HuH-7 (cell line): ENCODE data around the gene CCDC74A.
"Not testable (repeated sequence)": the region's sequence is repeated elsewhere in the genome, so short reads cannot be mapped to it uniquely, and the experiment has no call there.

ENCODE experiments used
- DNase-seq: peaks from one replicate; pipeline ENCODE4 v3.0.0; 2011; ENCODE audit warnings: low spot score

The CCDC74A gene

GRCh38 chr2:131529864-131530445 lies 2.3 kb downstream of the CCDC74A start:
- DNase-seq = not testable (repeated sequence)

- not testable (repeated sequence) for DNase-seq
Observed at GRCh38 chr2:131530626-131531344, 3.1 kb downstream of the CCDC74A start.

GRCh38 chr2:131531547-131532185 lies 4.0 kb downstream of the CCDC74A start:
- DNase-seq = not testable (repeated sequence)

- not testable (repeated sequence) for DNase-seq
Observed at GRCh38 chr2:131532723-131533608, 5.3 kb downstream of the CCDC74A start.

- DNase-seq = not testable (repeated sequence)
Observed at GRCh38 chr2:131533609-131534316, 6.1 kb downstream of the CCDC74A start.

GRCh38 chr2:131534317-131534672 lies 6.6 kb downstream of the CCDC74A start:
- not testable (repeated sequence) for DNase-seq

GRCh38 chr2:131534965-131535364 lies 7.3 kb downstream of the CCDC74A start:
- not testable (repeated sequence) for DNase-seq

GRCh38 chr2:131535526-131535925 lies 7.8 kb downstream of the CCDC74A start:
- no peak for DNase-seq

- not testable (repeated sequence) for DNase-seq
Observed at GRCh38 chr2:131535951-131536826, 8.5 kb downstream of the CCDC74A start.

- not testable (repeated sequence) for DNase-seq
Observed at GRCh38 chr2:131536841-131537240, 9.2 kb downstream of the CCDC74A start.

- DNase-seq = not testable (repeated sequence)
Observed at GRCh38 chr2:131538856-131539255, 11.2 kb downstream of the CCDC74A start.

- DNase-seq = no peak
Observed at GRCh38 chr2:131542438-131543384, 15.0 kb downstream of the CCDC74A start.

- no peak for DNase-seq
Observed at GRCh38 chr2:131543385-131543891, 15.8 kb downstream of the CCDC74A start.

- DNase-seq = not testable (repeated sequence)
Observed at GRCh38 chr2:131544006-131544812, 16.5 kb downstream of the CCDC74A start.

- not testable (repeated sequence) for DNase-seq
Observed at GRCh38 chr2:131544813-131545165, 17.1 kb downstream of the CCDC74A start.

GRCh38 chr2:131552871-131553270 lies 25.2 kb downstream of the CCDC74A start:
- no peak for DNase-seq

GRCh38 chr2:131556998-131557397 lies 29.3 kb downstream of the CCDC74A start:
- DNase-seq = no peak

- no peak for DNase-seq
Observed at GRCh38 chr2:131557558-131558321, 30.1 kb downstream of the CCDC74A start.
